CD8-positive, alpha-beta memory T cell (primary cell): ENCODE data around the gene PHPT1. TPM values are rescaled to one million over a fixed set of nuclear protein-coding genes. Genes with fewer than 3 reads are reported as not detected.

Source experiments
- CTCF ChIA-PET: fragments of 350-600 bp; sonication (Branson Sonifier 250); formaldehyde crosslinking; loops from one replicate; lab custom pipeline; 2021; ENCODE audit warnings: antibody characterized with exemption; lab: Charles Lee
- POLR2A ChIA-PET: fragments of 350-600 bp; sonication (Branson Sonifier 250); formaldehyde crosslinking; loops from one replicate; lab custom pipeline; 2021; ENCODE audit warnings: antibody characterized with exemption; lab: Charles Lee
- DNase-seq, 5 donors: peaks; one replicate each; pipeline versions ENCODE4 v3.0.0 to v3.0.0-alpha.2; 2020 to 2022; ENCODE audit warnings: mixed read lengths in 1 of 5
- H3K27ac ChIP-seq: one replicate; pipeline ENCODE4 v1.7.0; 2013; ENCODE audit warnings: low read depth, mild to moderate bottlenecking, low read length, moderate library complexity
- H3K27me3 ChIP-seq: 2 replicates; pipeline ENCODE4 v1.7.0; 2013; ENCODE audit warnings: low read length, mild to moderate bottlenecking; ENCODE audit not compliant: insufficient read depth, poor library complexity, severe bottlenecking
- H3K36me3 ChIP-seq: 2 replicates; pipeline ENCODE4 v1.7.0; 2013; ENCODE audit warnings: mild to moderate bottlenecking, low read length, moderate library complexity; ENCODE audit not compliant: insufficient read depth
- H3K4me1 ChIP-seq: 2 replicates; pipeline ENCODE4 v1.7.0; 2013; ENCODE audit warnings: mild to moderate bottlenecking, low read length, moderate library complexity; ENCODE audit not compliant: insufficient read depth
- H3K4me3 ChIP-seq: 2 replicates; pipeline ENCODE4 v1.7.0; 2013; ENCODE audit warnings: mild to moderate bottlenecking, low read length
- H3K9me3 ChIP-seq: 2 replicates; pipeline ENCODE4 v1.7.0; 2013; ENCODE audit warnings: mild to moderate bottlenecking, low read length
- H3K27ac Mint-ChIP-seq, 8 donors: one replicate each; pipeline ENCODE4 v1.8.0; 2020 to 2021; ENCODE audit warnings: mixed read lengths in 8 of 8, mild to moderate bottlenecking in 6 of 8, inconsistent platforms in 3 of 8, moderate library complexity in 3 of 8
- H3K27me3 Mint-ChIP-seq, 2 donors: one replicate each; pipeline ENCODE4 v1.8.0; 2020 to 2021; ENCODE audit warnings: mixed read lengths in 2 of 2, mild to moderate bottlenecking in 1 of 2, moderate library complexity in 1 of 2
- H3K36me3 Mint-ChIP-seq, 3 donors: one replicate each; pipeline ENCODE4 v1.8.0; 2020 to 2021; ENCODE audit warnings: mixed read lengths in 3 of 3, inconsistent platforms in 1 of 3, mild to moderate bottlenecking in 1 of 3
- H3K4me1 Mint-ChIP-seq, 3 donors: one replicate each; pipeline ENCODE4 v1.8.0; 2020 to 2021; ENCODE audit warnings: mixed read lengths in 3 of 3, inconsistent platforms in 1 of 3, mild to moderate bottlenecking in 1 of 3
- H3K4me3 Mint-ChIP-seq, 7 donors: one replicate each; pipeline ENCODE4 v1.8.0; 2020 to 2021; ENCODE audit warnings: mixed read lengths in 7 of 7, mild to moderate bottlenecking in 6 of 7, moderate library complexity in 4 of 7, inconsistent platforms in 2 of 7
- H3K9me3 Mint-ChIP-seq, 5 donors: one replicate each; pipeline ENCODE4 v1.8.0; 2020 to 2022; ENCODE audit warnings: mixed read lengths in 5 of 5, mild to moderate bottlenecking in 3 of 5, moderate library complexity in 2 of 5, inconsistent platforms in 1 of 5
- polyA plus RNA-seq: library from polyadenylated mRNA; unstranded; fragments of 300-500 nt; fragmentation: Illumina TruSeq; gene quantifications from one replicate; pipeline ENCODE4 v1.2.3, GENCODE V29; 2021
- total RNA-seq, 2 experiments: library from RNA; stranded (reverse); gene quantifications; one replicate each; pipeline ENCODE4 v1.2.3, GENCODE V29; 2021

Gene PHPT1
- total and polyA plus RNA-seq, 3 experiments from 2014 or later: 100.0 to 110 (median 108) TPM

GRCh38 chr9:136900556-136900955 is 51.3 kb downstream of the PHPT1 start:
- Mint-ChIP-seq H3K9me3 (no peaks in the 10 kb centered on the region), H3K27ac (peak overlapping the region; percentile 34 to 99 (median 96)), H3K27me3 (no peaks in the 10 kb centered on the region), H3K4me1 (peaks cover 31 to 57% (median 38%) of the 10 kb centered on the region in 3 donors), H3K4me3 (peak overlapping the region in 2 of 7 donors; percentile 8 to 33), H3K36me3 (peaks cover 0 to 40% (median 2%) of the 10 kb centered on the region in 3 donors)
- DNase-seq: no peak
- ChIA-PET CTCF (no interaction called here), POLR2A (no interaction called here)
- Histone ChIP-seq H3K36me3 (peaks cover 16% of the 10 kb centered on the region), H3K4me1 (peaks cover 34% of the 10 kb centered on the region), H3K9me3 (no peaks in the 10 kb centered on the region), H3K27ac (no peak overlapping the region), H3K4me3 (no peak overlapping the region), H3K27me3 (no peaks in the 10 kb centered on the region)

Other genes starting within 250 kb of the PHPT1 start
- gene EGFL7, start 186.5 kb upstream of the PHPT1 start, total RNA-seq: under 1 TPM; 0.61 to 0.95 TPM
- 0.40 TPM for gene EGFL7, start 186.5 kb upstream of the PHPT1 start, polyA plus RNA-seq
- gene AGPAT2, start 162.0 kb upstream of the PHPT1 start, total RNA-seq: 10 to 100 TPM; 17.4 to 18.4 TPM
- 32.5 TPM for gene AGPAT2, start 162.0 kb upstream of the PHPT1 start, polyA plus RNA-seq
- gene DIPK1B, start 136.8 kb upstream of the PHPT1 start, total RNA-seq: not detected
- not detected for gene DIPK1B, start 136.8 kb upstream of the PHPT1 start, polyA plus RNA-seq
- 1 to 10 TPM; 1.1 to 1.2 TPM for gene LCN10, start 106.5 kb upstream of the PHPT1 start, total RNA-seq
- 0.22 TPM for gene LCN10, start 106.5 kb upstream of the PHPT1 start, polyA plus RNA-seq
- not detected for gene LCN6, start 100.9 kb upstream of the PHPT1 start, total RNA-seq
- not detected for gene LCN6, start 100.9 kb upstream of the PHPT1 start, polyA plus RNA-seq
- gene LCN8, start 91.2 kb upstream of the PHPT1 start, total RNA-seq: not detected
- not detected for gene LCN8, start 91.2 kb upstream of the PHPT1 start, polyA plus RNA-seq
- not detected for gene LCN15, start 84.9 kb upstream of the PHPT1 start, total RNA-seq
- gene LCN15, start 84.9 kb upstream of the PHPT1 start, polyA plus RNA-seq: not detected
- gene TMEM141, start 58.1 kb upstream of the PHPT1 start, total RNA-seq: 10 to 100 TPM; 50.1 to 50.6 TPM
- gene TMEM141, start 58.1 kb upstream of the PHPT1 start, polyA plus RNA-seq: 37.8 TPM
- gene CCDC183, start 53.1 kb upstream of the PHPT1 start, total RNA-seq: under 1 TPM in 1 of 2 experiments, not detected in 1; 0.73 TPM
- 0.26 TPM for gene CCDC183, start 53.1 kb upstream of the PHPT1 start, polyA plus RNA-seq
- 100 to 1,000 TPM in 1 of 2 experiments, 10 to 100 TPM in 1; 98.2 to 106 TPM for gene RABL6, start 41.5 kb upstream of the PHPT1 start, total RNA-seq
- gene RABL6, start 41.5 kb upstream of the PHPT1 start, polyA plus RNA-seq: 20.9 TPM
- 1 to 10 TPM; 3.2 TPM for gene AJM1, start 6.9 kb upstream of the PHPT1 start, total RNA-seq
- 0.39 TPM for gene AJM1, start 6.9 kb upstream of the PHPT1 start, polyA plus RNA-seq
- 10 to 100 TPM; 12.2 to 12.9 TPM for gene MAMDC4, start 2.9 kb downstream of the PHPT1 start, total RNA-seq
- not detected for gene MAMDC4, start 2.9 kb downstream of the PHPT1 start, polyA plus RNA-seq
- 100 to 1,000 TPM; 354 to 356 TPM for gene EDF1, start 16.9 kb downstream of the PHPT1 start, total RNA-seq
- gene EDF1, start 16.9 kb downstream of the PHPT1 start, polyA plus RNA-seq: 476 TPM
- gene TRAF2, start 37.1 kb downstream of the PHPT1 start, total RNA-seq: 10 to 100 TPM; 53.2 to 60.5 TPM
- gene TRAF2, start 37.1 kb downstream of the PHPT1 start, polyA plus RNA-seq: 23.1 TPM
- gene FBXW5, start 95.3 kb downstream of the PHPT1 start, total RNA-seq: 100 to 1,000 TPM; 104 to 105 TPM
- gene FBXW5, start 95.3 kb downstream of the PHPT1 start, polyA plus RNA-seq: 163 TPM
- gene C8G, start 95.8 kb downstream of the PHPT1 start, total RNA-seq: under 1 TPM in 1 of 2 experiments, not detected in 1; 0.96 TPM
- not detected for gene C8G, start 95.8 kb downstream of the PHPT1 start, polyA plus RNA-seq
- gene LCN12, start 102.9 kb downstream of the PHPT1 start, total RNA-seq: 1 to 10 TPM in 1 of 2 experiments, under 1 TPM in 1; 0.85 to 1.3 TPM
- not detected for gene LCN12, start 102.9 kb downstream of the PHPT1 start, polyA plus RNA-seq
- gene PTGDS, start 128.1 kb downstream of the PHPT1 start, total RNA-seq: under 1 TPM; 0.24 to 0.49 TPM
- gene PTGDS, start 128.1 kb downstream of the PHPT1 start, polyA plus RNA-seq: 5.5 TPM
- gene LCNL1, start 133.6 kb downstream of the PHPT1 start, total RNA-seq: under 1 TPM; 0.20 to 0.22 TPM
- 0.16 TPM for gene LCNL1, start 133.6 kb downstream of the PHPT1 start, polyA plus RNA-seq
- gene PAXX, start 143.0 kb downstream of the PHPT1 start, total RNA-seq: 10 to 100 TPM; 78.4 to 82.2 TPM
- 156 TPM for gene PAXX, start 143.0 kb downstream of the PHPT1 start, polyA plus RNA-seq
- gene CLIC3, start 147.2 kb downstream of the PHPT1 start, total RNA-seq: 1 to 10 TPM; 3.4 to 4.1 TPM
- gene CLIC3, start 147.2 kb downstream of the PHPT1 start, polyA plus RNA-seq: 52.1 TPM
- gene ABCA2, start 178.8 kb downstream of the PHPT1 start, total RNA-seq: 10 to 100 TPM; 15.9 to 20.7 TPM
- gene ABCA2, start 178.8 kb downstream of the PHPT1 start, polyA plus RNA-seq: 20.2 TPM
- gene FUT7, start 182.7 kb downstream of the PHPT1 start, total RNA-seq: under 1 TPM; 0.57 to 0.82 TPM
- 28.7 TPM for gene FUT7, start 182.7 kb downstream of the PHPT1 start, polyA plus RNA-seq
- 10 to 100 TPM; 24.6 to 27.5 TPM for gene NPDC1, start 196.8 kb downstream of the PHPT1 start, total RNA-seq
- gene NPDC1, start 196.8 kb downstream of the PHPT1 start, polyA plus RNA-seq: 38.4 TPM
- gene ENTPD2, start 204.7 kb downstream of the PHPT1 start, total RNA-seq: not detected
- gene ENTPD2, start 204.7 kb downstream of the PHPT1 start, polyA plus RNA-seq: not detected
- 10 to 100 TPM; 11.5 to 12.7 TPM for gene SAPCD2, start 221.1 kb downstream of the PHPT1 start, total RNA-seq
- 0.15 TPM for gene SAPCD2, start 221.1 kb downstream of the PHPT1 start, polyA plus RNA-seq
- gene UAP1L1, start 228.1 kb downstream of the PHPT1 start, total RNA-seq: 10 to 100 TPM; 15.3 to 15.5 TPM
- 4.6 TPM for gene UAP1L1, start 228.1 kb downstream of the PHPT1 start, polyA plus RNA-seq
- gene MAN1B1, start 237.6 kb downstream of the PHPT1 start, total RNA-seq: 10 to 100 TPM; 31.9 to 32.7 TPM
- 39.3 TPM for gene MAN1B1, start 237.6 kb downstream of the PHPT1 start, polyA plus RNA-seq